Kidney epithelial cell (primary cell): ENCODE measurements around the gene TMEM126A. TPM values are rescaled to one million over a fixed set of nuclear protein-coding genes. Genes with fewer than 3 reads are reported as not detected.
"Not testable (repeated sequence)": the region's sequence is repeated elsewhere in the genome, so short reads cannot be mapped to it uniquely, and the experiment has no call there.

Experiments used
- DNase-seq: peaks from one replicate; pipeline ENCODE4 v3.0.0-alpha.2; 2010; ENCODE audit warnings: low read depth
- H3K27me3 ChIP-seq: 2 replicates; pipeline ENCODE4 v1.6.0; 2011; ENCODE audit warnings: low read length; ENCODE audit not compliant: control insufficient read depth, insufficient read depth
- H3K36me3 ChIP-seq: 2 replicates; pipeline ENCODE4 v1.5.1; 2011; ENCODE audit warnings: low read length; ENCODE audit not compliant: control insufficient read depth, insufficient read depth
- H3K4me3 ChIP-seq: 2 replicates; pipeline ENCODE4 v1.5.1; 2011; ENCODE audit warnings: low read depth, mild to moderate bottlenecking, control low read depth, low read length
- CTCF ChIP-seq: IDR thresholded peaks from 2 replicates; pipeline ENCODE4 v1.5.1; 2011; ENCODE audit warnings: mild to moderate bottlenecking, moderate library complexity, low read length, control low read depth, inconsistent platforms; ENCODE audit not compliant: insufficient read depth, poor library complexity, severe bottlenecking
- total RNA-seq: library from RNA; depleted of rRNA; stranded (reverse); fragments of >200 nt; gene quantifications from 2 replicates; pipeline ENCODE4 v1.2.3, GENCODE V29; 2015

The TMEM126A gene
- total RNA-seq, 1 donor from 2014 or later, result 34.8 TPM

- no peak for DNase-seq
- Histone ChIP-seq H3K36me3 (no peaks in the 10 kb centered on the region), H3K27me3 (no peaks in the 10 kb centered on the region), H3K4me3 (peak overlapping the region; percentile 95)
- peak; percentile 50 for TF ChIP-seq CTCF
Observed at GRCh38 chr11:85663753-85664614, 16.2 kb downstream of the TMEM126A start.

- no peak for TF ChIP-seq CTCF
Observed at GRCh38 chr11:85664615-85665481, 17.1 kb downstream of the TMEM126A start, which contains the start of gene CREBZF. CREBZF (minus strand) TSS chr11:85665129; CDS start chr11:85664875, 254 bp downstream.

DNA sequence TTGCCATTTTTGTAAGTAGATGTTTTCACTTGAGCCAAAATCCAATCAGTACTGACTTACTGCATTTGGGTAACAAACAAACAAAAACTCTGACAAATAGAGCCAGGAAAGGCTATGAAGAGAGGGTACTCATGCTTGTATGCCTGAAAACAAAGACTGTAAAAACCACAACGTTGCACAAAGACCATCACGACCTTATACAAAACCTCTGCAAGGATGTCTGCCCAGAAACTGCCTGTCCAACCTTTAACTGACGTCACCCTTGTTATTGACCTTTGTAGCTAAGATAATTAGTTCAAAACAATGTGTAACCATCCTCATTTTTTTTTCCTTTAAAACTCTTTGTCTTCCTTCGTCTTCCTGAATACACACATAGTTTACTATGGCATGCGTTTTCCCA is 18.0 kb downstream of the TMEM126A start:
- no peak for DNase-seq
- no peak overlapping the region for H3K4me3 ChIP-seq
- no peak for TF ChIP-seq CTCF

More at GRCh38 chr11:85664615-85665481, 17.1 kb downstream of the TMEM126A start, which contains the start of gene CREBZF:
- no peaks in the 10 kb centered on the region for H3K36me3 ChIP-seq
- no peaks in the 10 kb centered on the region for H3K27me3 ChIP-seq
- DNase-seq, result peak; percentile 57
- H3K4me3 ChIP-seq, result peak within 1 kb of the TSS; percentile 95

GRCh38 chr11:85666687-85667086 is 18.9 kb downstream of the TMEM126A start:
- Histone ChIP-seq H3K36me3 (no peaks in the 10 kb centered on the region), H3K27me3 (no peaks in the 10 kb centered on the region), H3K4me3 (no peak overlapping the region)
- no peak for DNase-seq
- TF ChIP-seq CTCF, result no peak

More for the DNA sequence above, 18.0 kb downstream of the TMEM126A start:
- Histone ChIP-seq H3K27me3 (no peaks in the 10 kb centered on the region), H3K36me3 (no peaks in the 10 kb centered on the region)

DNA sequence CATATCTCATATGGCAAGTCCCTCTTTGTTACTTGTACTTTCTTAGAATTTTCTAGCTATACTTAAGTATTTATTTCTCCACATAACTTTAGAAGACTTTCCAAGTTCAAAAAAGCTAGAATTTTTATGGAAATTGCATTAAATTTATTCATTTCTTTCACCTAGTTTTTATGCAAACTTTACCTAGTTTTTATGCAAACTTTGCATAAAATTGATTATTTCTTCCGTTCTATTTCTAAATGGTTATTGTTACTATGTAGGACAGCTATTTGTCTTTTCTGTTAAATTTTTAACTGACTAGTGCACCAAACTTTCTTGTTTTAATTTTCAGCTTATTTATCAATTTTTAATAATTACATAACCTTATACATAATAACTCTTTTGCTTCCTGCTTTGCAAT is 20.4 kb downstream of the TMEM126A start:
- Histone ChIP-seq H3K36me3 (no peaks in the 10 kb centered on the region), H3K27me3 (no peaks in the 10 kb centered on the region), H3K4me3 (no peak overlapping the region)
- no peak for TF ChIP-seq CTCF
- DNase-seq, result no peak

GRCh38 chr11:85670949-85671663 is 23.3 kb downstream of the TMEM126A start:
- H3K27me3 ChIP-seq, H3K36me3 ChIP-seq, DNase-seq, H3K4me3 ChIP-seq: not testable (repeated sequence)
